ENCODE results near the gene SPRY1.

The SPRY1 gene

GRCh38 chr4:123396307-123397143 is at the start of gene SPRY1:
SPRY1 (plus strand) TSS chr4:123396795; CDS start chr4:123401592, 4,797 bp downstream.
- TF ChIP-seq GATA3 (IDR thresholded peaks at IDR 0.05; ENCODE audit: low read depth, low read length) (no peak), GATA2 (IDR thresholded peaks at IDR 0.05; ENCODE audit: low read depth, low read length) (0 out of 2 replicates have a peak, but pooled peaks have one; percentile 22)

- TF ChIP-seq GATA3 (IDR thresholded peaks at IDR 0.05; ENCODE audit: low read depth, low read length) (no peak), GATA2 (IDR thresholded peaks at IDR 0.05; ENCODE audit: low read depth, low read length) (no peak)
These were observed 49.6 kb upstream of the SPRY1 start for GRCh38 chr4:123346951-123347350.

GRCh38 chr4:123348946-123349345 is 47.6 kb upstream of the SPRY1 start:
- TF ChIP-seq GATA3 (IDR thresholded peaks at IDR 0.05; ENCODE audit: low read depth, low read length): no peak
- no peak for TF ChIP-seq GATA2 (IDR thresholded peaks at IDR 0.05; ENCODE audit: low read depth, low read length)

GRCh38 chr4:123349421-123350190 is 47.0 kb upstream of the SPRY1 start:
- TF ChIP-seq GATA3 (IDR thresholded peaks at IDR 0.05; ENCODE audit: low read depth, low read length): no peak
- no peak for TF ChIP-seq GATA2 (IDR thresholded peaks at IDR 0.05; ENCODE audit: low read depth, low read length)

GRCh38 chr4:123350191-123350544 is 46.4 kb upstream of the SPRY1 start:
- TF ChIP-seq GATA3 (IDR thresholded peaks at IDR 0.05; ENCODE audit: low read depth, low read length) (no peak), GATA2 (IDR thresholded peaks at IDR 0.05; ENCODE audit: low read depth, low read length) (no peak)

- TF ChIP-seq GATA2 (IDR thresholded peaks at IDR 0.05; ENCODE audit: low read depth, low read length) (no peak), GATA3 (IDR thresholded peaks at IDR 0.05; ENCODE audit: low read depth, low read length) (no peak)
These were observed 45.9 kb upstream of the SPRY1 start for GRCh38 chr4:123350726-123351125.

GRCh38 chr4:123351713-123352112 is 44.9 kb upstream of the SPRY1 start:
- TF ChIP-seq GATA3 (IDR thresholded peaks at IDR 0.05; ENCODE audit: low read depth, low read length): no peak
- no peak for TF ChIP-seq GATA2 (IDR thresholded peaks at IDR 0.05; ENCODE audit: low read depth, low read length)

GRCh38 chr4:123352240-123352945 is 44.2 kb upstream of the SPRY1 start:
- TF ChIP-seq GATA3 (IDR thresholded peaks at IDR 0.05; ENCODE audit: low read depth, low read length): no peak
- no peak for TF ChIP-seq GATA2 (IDR thresholded peaks at IDR 0.05; ENCODE audit: low read depth, low read length)

- TF ChIP-seq GATA3 (IDR thresholded peaks at IDR 0.05; ENCODE audit: low read depth, low read length) (no peak), GATA2 (IDR thresholded peaks at IDR 0.05; ENCODE audit: low read depth, low read length) (no peak)
These were observed 43.6 kb upstream of the SPRY1 start for GRCh38 chr4:123352966-123353365.

- TF ChIP-seq GATA2 (IDR thresholded peaks at IDR 0.05; ENCODE audit: low read depth, low read length): no peak
- TF ChIP-seq GATA3 (IDR thresholded peaks at IDR 0.05; ENCODE audit: low read depth, low read length): no peak
These were observed 42.9 kb upstream of the SPRY1 start for GRCh38 chr4:123353656-123354055.

GRCh38 chr4:123354701-123355100 is 41.9 kb upstream of the SPRY1 start:
- TF ChIP-seq GATA2 (IDR thresholded peaks at IDR 0.05; ENCODE audit: low read depth, low read length) (no peak), GATA3 (IDR thresholded peaks at IDR 0.05; ENCODE audit: low read depth, low read length) (no peak)

- TF ChIP-seq GATA3 (IDR thresholded peaks at IDR 0.05; ENCODE audit: low read depth, low read length): no peak
- TF ChIP-seq GATA2 (IDR thresholded peaks at IDR 0.05; ENCODE audit: low read depth, low read length): no peak
These were observed 39.7 kb upstream of the SPRY1 start for GRCh38 chr4:123356921-123357320.

- TF ChIP-seq GATA3 (IDR thresholded peaks at IDR 0.05; ENCODE audit: low read depth, low read length) (no peak), GATA2 (IDR thresholded peaks at IDR 0.05; ENCODE audit: low read depth, low read length) (no peak)
These were observed 36.9 kb upstream of the SPRY1 start for GRCh38 chr4:123359449-123360315.

Data from SH-SY5Y (cell line).